ENCODE data around the gene HIVEP2.

Gene HIVEP2

DNA sequence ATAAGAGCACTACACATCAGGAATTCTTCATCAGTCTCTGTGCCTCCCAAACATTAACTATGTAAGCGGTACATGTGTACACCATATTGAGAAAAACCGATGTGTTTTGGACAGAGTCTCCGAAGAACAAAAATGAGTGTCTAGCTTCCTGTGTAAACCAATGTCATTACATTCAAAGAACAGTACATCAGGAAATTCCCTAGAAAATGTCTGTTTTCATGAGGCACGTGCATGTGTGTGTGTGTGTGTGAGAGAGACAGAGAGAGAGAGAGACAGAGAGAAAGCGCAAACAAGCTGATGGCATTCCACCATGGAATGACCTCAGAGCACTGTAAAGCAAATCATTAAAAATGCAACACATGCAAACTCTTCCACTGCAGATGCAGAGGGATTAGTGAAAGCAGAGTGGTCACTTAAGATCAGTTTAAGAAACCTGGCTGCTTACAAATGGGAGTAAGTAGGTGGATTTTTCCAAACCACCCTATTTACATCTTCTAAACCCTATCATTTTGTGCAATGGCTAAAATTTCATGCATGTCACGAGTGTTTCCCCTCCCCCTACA is 133.9 kb downstream of the HIVEP2 start:
- no peak for DNase-seq

DNA sequence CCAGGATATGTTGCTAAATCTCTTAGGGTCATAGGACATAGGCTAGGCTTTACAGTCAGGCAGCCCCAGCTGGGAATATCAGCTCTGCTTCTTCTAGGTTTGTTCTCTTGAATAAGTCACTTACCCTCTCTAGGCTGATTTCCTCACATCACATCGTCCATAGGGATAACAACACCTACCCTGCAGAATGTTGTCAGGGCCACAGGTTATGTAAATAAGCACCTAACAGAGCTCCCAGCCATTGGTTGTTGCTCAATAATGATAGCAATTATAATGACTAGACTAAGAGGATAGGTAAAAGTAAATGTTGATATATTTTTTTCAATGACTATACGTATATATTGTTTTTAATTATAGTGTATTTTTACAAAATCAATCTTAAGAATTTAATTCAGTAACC is 135.0 kb downstream of the HIVEP2 start:
- no peak for DNase-seq

DNA sequence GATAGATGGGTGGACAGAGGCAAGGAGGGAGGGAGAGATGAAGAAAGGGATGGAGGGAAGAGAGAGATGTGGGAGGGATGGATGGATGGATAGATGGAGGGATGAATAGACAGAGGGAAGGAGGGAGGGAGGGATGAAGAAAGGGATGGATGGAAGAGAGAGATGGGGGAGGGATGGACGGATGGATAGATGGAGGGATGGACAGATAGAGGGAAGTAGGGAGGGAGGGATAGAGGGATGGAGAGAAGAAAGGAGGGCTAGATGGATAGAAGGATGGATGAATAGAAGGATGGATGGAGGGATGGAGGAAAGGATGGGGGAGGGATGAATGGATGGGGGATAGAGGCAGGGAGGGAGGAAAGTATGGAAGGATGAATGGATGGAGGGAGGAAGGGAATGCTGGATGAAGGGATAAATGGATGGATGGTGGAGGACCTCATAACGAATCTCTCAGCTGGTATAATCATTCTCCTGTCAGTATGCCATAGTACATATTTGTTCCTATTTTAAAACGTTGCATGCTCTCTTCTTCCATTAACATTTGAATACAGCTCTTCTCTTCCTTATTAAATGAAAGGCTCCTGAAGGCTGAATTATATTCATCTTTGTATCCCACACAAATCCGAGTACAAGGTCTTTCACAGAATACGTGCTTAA is 136.4 kb downstream of the HIVEP2 start:
- no peak for DNase-seq

DNA sequence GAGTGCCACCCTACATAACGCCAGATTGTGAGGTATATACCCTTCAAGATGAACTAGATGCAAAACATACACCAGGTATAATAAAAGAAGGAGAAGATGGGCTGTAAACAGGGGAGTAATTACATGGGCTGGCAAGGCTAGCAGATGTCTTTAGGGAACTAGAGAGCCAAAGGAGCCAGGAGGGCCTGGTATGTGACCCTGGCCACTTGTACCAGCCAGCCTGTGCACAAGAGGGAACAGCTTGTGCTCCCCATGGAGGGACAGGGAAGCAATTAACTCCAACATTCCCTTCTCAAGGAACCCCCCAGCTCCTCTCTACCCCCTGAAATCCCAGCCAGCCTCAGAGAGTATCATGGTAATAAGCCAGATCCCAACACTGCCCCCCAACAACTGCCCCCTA is 139.9 kb downstream of the HIVEP2 start:
- DNase-seq, result no peak

DNA sequence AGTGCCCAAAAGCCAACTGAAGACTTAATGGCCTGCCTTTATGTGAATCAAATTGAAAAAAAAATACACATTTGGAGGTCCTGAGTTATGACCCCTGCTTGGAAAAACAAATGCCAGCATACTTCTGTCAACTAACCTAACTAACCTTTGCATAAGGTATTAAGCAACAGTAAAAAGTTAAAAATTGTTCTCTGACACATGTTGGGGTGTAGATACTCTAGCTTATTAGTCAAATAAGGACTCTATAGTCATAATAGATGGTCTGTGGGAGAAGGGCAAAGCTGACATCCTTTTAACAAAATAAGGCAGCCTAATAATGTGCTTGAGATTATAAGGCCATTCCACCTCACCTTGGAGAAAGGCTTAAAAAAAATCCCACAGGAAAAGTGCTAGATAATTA is 140.5 kb downstream of the HIVEP2 start:
- DNase-seq, result no peak

DNA sequence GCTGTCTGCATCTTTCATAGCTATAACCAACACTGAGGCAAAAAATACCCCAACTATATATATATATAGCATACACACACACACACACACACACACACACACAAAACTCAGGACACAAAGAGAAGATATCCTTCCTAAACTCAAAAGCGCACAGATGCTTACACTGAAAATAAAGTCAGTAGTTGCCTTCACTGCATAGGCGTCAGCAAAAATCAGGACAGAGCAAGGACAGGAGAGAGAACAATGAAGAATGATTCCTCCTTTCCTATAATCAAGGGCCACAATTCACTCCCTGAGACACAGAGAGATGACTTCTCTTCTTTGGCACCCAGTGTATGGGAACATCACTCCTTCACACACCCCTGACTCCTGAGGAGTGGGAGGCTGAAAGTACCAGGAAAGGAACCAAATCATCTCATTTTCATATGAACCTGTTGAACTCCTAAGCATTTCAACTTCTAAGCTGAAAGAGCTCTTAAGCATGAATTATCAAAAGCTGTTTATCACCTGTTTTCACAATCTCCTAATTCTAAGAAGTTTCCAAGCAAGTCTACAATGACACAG is 141.4 kb downstream of the HIVEP2 start:
- no peak for DNase-seq

DNA sequence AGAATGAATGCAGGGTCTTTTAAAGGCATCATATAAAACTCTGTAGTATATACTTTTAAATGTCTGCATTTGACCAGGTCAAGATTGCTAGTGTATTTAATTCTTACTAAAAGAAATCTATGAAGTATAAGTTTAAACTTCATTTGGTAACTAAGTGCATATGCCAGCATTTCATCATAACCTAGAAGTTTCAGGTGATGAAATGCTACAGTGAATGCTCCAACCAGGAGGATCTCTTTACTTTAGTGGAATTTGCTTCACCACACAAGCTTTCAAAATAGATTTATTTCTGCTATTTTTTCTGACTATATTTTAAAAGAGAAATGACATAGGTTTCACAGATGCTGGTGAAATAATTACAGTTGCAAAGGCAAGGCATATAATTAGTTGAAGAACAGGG is 141.9 kb downstream of the HIVEP2 start:
- DNase-seq, result peak; percentile 47

DNA sequence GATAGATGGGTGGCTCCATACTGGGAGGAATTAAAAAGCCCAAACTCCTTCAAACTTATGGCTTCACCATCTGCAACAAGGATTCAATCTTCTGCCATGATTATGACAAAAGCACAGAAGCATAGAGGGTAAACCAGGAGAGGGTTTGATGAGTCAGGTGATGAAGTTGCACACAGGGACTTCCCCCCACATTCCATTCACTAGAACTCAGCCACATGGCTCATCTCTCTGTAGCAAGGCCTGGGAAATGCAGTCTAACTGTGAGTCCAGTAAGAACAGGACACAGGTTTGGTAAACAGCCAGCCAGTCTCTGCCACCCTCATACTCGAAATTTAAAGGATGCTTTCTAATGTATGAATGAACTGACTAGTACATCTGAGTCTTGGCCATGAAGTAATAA is 142.9 kb downstream of the HIVEP2 start:
- DNase-seq, result peak; percentile 75

DNA sequence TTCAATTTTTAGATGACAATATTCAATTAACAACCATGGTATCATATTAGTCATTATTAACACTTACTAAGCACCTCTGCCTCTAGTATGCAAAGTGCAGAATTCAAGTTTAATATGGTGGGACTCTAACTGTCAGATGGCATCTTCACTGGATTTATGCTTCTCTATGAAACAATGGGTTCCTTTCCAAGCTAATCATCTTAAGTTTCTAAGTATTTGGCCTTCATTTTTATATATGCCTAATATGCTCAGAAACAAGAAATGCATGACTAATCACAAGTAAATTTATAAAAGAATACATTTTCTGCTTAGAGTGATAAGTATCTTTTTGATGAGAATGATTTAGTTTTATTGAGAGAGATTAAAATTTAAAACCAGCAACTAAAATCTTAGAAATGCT is 144.7 kb downstream of the HIVEP2 start:
- no peak for DNase-seq

DNA sequence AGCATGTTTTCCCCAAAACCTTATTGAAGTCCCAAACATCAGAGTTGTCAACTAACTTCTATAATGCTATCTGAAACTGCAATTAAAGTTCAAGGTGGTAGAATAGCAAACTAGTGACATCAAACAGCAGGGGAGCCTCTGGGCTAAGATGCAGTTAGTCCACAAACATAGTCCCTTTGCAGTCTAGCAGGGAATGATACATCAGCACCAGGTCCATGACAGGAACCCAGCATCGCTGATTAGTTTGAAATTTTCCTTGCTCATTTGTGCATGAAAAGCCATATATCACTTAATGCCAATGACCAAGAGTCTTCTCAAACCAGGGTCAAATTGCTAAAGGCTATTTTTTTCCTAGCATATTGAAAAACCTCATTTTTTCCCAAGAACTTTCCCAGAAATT is 145.3 kb downstream of the HIVEP2 start:
- no peak for DNase-seq

DNA sequence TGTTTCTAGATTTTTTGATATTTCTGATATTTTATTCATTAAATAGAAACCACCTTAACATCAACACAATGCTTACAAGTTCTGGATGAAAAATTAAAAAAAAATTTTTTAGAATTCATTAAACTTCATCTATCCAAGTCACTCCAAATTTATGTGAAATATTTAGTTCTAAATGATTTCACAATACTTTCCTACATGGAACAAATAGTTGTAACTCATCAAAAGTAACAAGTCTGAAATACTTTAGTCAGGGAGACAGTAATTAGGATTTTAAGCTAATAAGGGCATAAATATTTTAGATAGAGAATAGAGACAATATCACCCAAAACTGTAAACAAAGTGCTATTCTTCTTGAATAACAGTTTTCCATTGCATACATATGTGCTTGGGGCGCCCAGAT is 147.8 kb downstream of the HIVEP2 start:
- DNase-seq, result no peak

DNA sequence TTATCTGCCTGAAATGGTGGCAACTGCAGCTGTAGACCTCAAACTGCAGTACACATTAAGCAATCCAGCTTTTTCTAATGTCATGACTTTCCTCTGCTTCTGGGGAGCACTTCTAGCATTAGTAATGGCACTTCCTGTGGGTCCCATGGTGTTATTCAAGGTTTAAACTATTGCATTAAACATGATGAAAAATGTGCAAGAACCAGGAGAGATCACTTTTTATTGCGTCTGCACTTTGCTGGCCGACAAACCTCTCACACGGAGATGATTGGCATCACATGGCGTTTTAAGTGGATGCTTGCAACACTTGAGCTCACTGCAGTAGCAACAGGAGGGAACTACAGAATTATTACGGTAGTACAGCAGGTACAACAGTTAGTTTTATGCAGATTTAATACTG is 148.4 kb downstream of the HIVEP2 start:
- DNase-seq, result peak; percentile 90

DNA sequence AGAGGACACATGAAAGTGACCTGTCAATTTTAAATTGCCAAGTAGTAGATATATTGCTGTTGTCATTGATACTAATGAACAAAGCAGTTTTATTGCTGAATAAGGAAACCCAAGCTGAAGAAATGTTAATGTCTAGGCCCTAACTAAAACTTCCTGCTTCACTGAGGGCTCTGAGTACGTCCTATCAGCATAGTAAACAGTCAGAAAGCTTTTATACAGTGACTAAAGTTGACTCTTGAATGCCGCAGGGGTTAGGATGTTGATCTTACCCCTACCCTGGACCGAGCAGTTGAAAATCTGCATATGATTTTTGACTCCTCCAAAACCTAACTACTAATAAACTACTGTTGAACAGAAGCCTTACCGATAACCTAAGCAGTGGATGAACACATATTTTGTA is 149.0 kb downstream of the HIVEP2 start:
- DNase-seq, result no peak

DNA sequence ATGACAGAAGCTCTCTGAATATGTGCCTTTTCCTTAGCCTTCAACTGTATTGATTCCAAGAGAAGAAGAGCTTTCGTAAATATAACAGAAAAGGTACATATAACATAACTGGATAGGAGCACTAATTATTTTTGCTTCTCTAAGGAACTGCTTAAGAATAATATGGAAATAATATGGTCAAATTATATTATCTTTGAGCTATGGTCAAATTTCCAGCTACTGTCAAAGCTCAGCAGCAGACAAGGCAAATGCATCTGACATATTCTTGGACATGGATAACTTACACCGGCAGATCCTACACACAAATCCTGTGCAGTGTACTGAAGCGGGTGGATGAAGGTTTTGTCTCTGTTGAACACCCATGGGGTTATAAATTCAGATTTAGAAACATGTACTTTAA is 150.6 kb downstream of the HIVEP2 start:
- no peak for DNase-seq

DNA sequence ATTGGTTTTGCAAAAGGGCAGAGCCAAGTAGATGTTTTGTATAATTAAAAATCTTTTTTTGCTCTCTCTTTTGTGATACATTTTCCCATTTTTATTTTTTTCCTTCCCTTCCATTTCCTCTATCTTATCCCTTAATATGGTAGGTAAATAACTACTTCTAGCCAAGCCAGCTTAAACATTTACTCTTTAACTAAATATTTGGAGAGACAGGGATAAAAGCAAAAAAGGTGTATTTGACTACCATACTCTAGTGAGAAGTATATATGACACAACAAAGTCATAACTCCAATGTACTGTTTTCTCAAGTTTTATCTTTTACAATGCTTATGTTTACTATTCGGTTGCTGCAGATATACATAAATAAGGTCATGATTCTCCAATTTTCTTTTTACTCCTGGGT is 154.7 kb downstream of the HIVEP2 start:
- DNase-seq, result no peak

DNA sequence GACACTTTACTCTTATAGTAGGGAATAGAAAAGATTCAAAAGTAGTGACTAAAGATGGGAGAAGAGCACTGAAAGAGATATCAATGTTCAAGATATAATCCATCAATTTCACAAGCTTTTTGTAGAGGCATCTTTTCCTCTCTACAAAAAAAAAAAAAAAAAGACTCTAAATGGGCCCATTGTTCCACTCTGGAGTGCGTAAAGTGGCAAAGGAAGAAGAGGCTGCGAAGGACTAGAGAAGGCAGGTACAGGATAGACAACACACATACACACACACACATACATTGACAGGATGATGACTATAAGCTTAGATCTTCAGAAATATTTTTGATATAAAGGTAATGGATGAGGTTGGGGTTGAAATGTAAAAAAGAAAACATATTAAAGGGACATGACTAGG is 157.6 kb downstream of the HIVEP2 start:
- no peak for DNase-seq

DNA sequence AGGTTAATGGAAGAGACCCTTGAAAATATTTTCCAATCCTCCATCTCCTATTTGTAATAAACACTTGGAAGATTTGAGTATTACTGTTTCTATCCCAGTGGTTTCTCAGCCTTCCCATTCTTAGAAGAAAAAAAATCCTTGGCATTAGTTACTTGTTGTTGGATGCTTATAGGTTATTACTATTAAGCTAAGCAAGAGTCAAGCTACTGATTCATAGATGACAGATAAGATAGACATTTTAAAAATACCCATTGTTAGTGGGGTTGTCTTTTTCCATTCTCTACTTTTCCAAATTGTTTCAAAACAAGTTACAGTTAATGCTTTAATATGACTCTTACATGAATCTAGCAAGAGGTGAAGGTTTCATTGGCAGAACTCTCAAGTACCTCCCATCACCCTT is 158.5 kb downstream of the HIVEP2 start:
- no peak for DNase-seq

DNA sequence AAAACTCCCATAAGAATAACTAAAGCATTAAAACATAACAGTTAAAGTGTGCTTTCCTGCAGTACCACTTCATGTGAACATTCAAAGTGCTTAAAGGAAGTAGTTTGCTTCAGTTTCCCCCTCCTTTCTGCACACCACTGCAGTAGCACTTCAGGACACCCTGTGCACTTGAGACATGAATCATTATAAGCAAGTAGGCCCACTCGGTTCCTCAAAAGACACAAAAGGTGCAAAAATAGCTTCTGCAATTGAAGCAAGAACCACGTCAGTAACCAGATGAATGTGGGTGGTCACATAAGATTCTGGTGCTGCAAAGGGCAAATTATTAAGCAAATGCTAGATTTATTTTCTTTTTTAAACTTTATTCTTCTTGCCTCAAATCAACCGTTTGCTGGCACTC is 160.6 kb downstream of the HIVEP2 start:
- DNase-seq, result peak; percentile 89

DNA sequence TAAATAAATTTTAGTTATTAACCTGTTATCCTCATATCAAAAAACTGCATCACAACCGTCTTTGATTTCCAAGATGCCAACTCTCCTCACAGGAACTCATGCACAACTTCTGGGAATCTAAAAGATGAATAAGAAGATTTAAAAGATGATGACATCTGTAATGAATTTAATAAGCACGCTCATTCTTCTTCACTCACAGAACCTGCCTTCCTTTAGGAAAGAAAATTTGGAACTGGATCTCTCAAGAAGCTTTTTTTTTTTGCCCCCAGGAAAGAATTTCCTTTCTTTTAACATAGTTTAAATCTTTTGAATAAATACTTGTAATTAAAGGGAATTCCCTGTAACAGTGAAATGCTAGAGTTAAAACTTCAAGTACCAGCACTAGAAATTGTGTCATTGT is 161.5 kb downstream of the HIVEP2 start:
- no peak for DNase-seq

DNA sequence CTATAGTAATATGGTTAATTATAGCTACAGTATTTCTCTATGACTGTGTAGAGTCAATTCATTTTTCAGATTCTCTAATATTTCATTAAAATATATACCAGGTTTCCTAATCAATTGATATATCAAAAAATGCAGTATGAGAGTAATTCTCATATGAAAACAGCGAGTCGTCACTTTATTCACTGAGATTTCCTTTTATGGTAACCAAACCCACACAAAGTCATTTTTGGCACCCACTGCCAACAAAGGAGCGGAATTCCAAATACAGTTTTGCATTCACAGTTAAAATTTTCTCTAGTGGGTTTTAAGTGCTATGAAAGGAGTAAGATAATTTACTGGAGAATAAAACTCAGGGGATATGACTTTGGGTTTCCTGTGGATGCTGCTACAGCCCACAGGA is 163.8 kb downstream of the HIVEP2 start:
- no peak for DNase-seq

DNA sequence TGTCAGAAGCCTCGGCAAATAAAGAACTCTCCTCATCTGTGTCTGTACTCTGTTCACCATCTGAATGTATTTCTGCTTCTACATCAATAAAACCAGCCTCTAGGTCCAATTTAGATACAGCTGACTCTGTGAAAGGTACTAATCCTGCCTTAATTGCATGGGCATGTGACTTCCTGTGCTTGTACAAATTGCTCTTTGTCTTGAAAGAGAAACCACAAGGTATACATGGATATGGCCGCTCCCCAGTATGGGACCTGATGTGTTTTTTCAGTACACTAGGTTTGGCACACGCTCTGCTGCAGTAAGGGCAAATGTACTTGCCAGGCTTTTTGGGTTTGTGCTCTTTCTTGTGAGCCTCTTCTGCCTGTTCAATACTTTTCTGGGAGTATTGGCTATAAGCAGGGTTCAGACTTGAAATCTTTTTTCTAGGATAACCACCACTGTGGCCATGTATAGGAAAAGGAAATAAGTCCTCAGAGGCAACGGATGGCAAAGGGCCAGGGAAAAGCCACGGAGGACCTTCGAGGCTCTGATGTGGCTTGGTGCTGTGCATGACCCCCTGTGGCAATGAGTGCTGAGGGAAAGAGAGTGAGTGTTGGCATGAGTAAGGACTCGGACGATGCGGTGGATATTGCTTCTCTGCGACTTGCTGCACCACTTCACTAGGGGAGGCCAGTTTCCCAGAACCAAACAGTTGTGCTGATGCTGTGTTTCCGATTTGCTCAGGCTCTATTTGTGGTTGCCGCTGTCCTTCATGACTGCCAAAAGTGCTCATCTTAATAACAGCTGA is 170.9 kb downstream of the HIVEP2 start:
- no peak for DNase-seq

DNA sequence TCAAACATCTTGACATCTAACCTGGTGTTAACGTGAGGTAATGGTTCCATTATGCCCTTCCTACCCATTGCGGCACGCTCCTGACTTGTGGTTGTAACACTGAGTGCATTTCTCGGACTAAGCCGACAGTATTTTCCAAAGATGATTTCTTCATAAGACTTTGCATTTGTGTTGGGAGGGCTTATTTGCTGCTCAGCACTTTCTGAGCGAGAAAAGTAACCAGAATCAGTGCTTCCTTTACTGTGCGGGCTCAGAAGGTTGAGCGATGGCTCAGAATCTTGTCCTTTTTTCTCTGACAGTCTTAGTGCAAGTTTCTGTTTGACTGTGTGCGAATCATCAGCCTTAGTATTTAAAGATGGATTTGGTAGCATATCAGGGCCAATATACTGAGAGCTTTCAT is 171.7 kb downstream of the HIVEP2 start:
- DNase-seq, result no peak

DNA sequence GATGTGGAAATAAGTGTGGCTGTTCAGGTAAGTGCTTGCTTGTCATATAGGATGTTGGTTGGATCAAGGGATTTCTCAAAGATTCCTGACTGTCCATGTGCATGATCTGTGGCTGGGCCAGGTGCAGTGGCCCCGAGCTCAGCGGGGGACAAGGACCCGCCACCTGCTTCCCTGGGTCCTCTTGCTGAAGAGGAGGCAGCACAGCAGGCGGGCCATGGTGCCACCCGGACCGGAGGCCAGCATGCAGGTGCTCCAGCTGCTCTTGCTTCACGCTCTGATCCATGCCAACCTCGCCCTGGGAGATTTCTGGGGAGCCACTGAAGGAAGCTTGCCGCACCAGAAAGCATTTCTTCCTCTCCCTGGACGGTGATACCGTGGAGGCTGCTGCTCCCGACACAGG is 173.8 kb downstream of the HIVEP2 start:
- no peak for DNase-seq

DNA sequence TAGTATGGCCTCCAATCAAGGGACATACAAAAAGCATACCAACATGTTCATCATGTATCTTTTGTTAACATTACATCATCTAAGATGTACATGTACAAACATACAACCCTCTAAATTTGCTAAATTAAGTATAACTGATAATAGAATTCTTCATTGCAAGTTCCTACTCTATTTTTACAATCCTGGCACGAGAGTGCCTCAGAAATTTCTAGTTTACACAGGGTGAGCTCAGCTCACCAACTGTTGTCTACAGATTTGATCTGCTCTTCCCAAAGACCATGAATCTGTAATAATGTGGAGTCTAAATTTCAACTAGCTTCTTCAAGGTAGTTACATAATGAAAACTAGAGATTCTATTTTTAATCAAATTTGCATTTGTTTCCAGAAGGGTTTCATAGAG is 179.7 kb downstream of the HIVEP2 start:
- no peak for DNase-seq
